GM23338 (cell line): Measurements from ENCODE around the gene PAF1. TPM values are rescaled to one million over a fixed set of nuclear protein-coding genes. Genes with fewer than 3 reads are reported as not detected.

ENCODE experiments used
- ATAC-seq: fragments of 200-7000 bp; cut with Tn5 transposase; 3 replicates; pipeline ENCODE4 v1.9.1; 2020
- DNase-seq: peaks from one replicate; pipeline ENCODE4 v3.0.0-alpha.2; 2015; ENCODE audit warnings: low spot score
- H2AFZ ChIP-seq: fragments of 200-600 bp; sonication (generic); 2 replicates; pipeline ENCODE4 v1.8.0; 2016; ENCODE audit warnings: antibody characterized with exemption, mild to moderate bottlenecking, moderate library complexity
- H3F3A ChIP-seq: fragments of 200-600 bp; sonication (generic); replicated peaks from 2 replicates; pipeline ENCODE4 v1.8.0; 2017; ENCODE audit warnings: antibody characterized with exemption, mixed run types, low read depth
- H3K27ac ChIP-seq: fragments of 200-600 bp; sonication (generic); 2 replicates; pipeline ENCODE4 v1.6.1; 2016; ENCODE audit warnings: low read depth
- H3K27me3 ChIP-seq: fragments of 200-600 bp; sonication (generic); 2 replicates; pipeline ENCODE4 v1.8.0; 2016; ENCODE audit warnings: mild to moderate bottlenecking, mixed run types, moderate library complexity; ENCODE audit not compliant: insufficient read depth
- H3K36me3 ChIP-seq: fragments of 200-600 bp; sonication (generic); 2 replicates; pipeline ENCODE4 v1.8.0; 2016; ENCODE audit warnings: mild to moderate bottlenecking; ENCODE audit not compliant: insufficient read depth
- H3K4me1 ChIP-seq: fragments of 200-600 bp; sonication (generic); 2 replicates; pipeline ENCODE4 v1.8.0; 2016; ENCODE audit warnings: mild to moderate bottlenecking, moderate library complexity; ENCODE audit not compliant: insufficient read depth
- H3K4me2 ChIP-seq: fragments of 200-600 bp; sonication (generic); 2 replicates; pipeline ENCODE4 v1.7.1; 2017; ENCODE audit warnings: mixed run types
- H3K4me3 ChIP-seq: fragments of 200-600 bp; sonication (generic); 2 replicates; pipeline ENCODE4 v1.6.1; 2016; ENCODE audit warnings: mixed run types
- H3K79me2 ChIP-seq: fragments of 200-600 bp; sonication (generic); replicated peaks from 2 replicates; pipeline ENCODE4 v1.8.0; 2017; ENCODE audit warnings: mild to moderate bottlenecking; ENCODE audit not compliant: insufficient read depth
- H3K9me2 ChIP-seq: fragments of 200-600 bp; sonication (generic); 2 replicates; pipeline ENCODE4 v1.8.0; 2017; ENCODE audit not compliant: insufficient read depth
- H4K20me1 ChIP-seq: fragments of 200-600 bp; sonication (generic); replicated peaks from 2 replicates; pipeline ENCODE4 v1.8.0; 2017; ENCODE audit warnings: mild to moderate bottlenecking; ENCODE audit not compliant: insufficient read depth
- H3K27ac Mint-ChIP-seq: 2 replicates; pipeline ENCODE4 v1.8.0; 2020; ENCODE audit warnings: inconsistent platforms, mild to moderate bottlenecking, moderate library complexity, mixed read lengths
- H3K27me3 Mint-ChIP-seq: 3 replicates; pipeline ENCODE4 v1.8.0; 2022; ENCODE audit warnings: low read depth, mild to moderate bottlenecking, moderate library complexity, mixed read lengths, inconsistent platforms; ENCODE audit not compliant: insufficient read depth, poor library complexity
- H3K36me3 Mint-ChIP-seq: 3 replicates; pipeline ENCODE4 v1.8.0; 2021; ENCODE audit warnings: low read depth, mild to moderate bottlenecking, inconsistent platforms, moderate library complexity, mixed read lengths
- H3K4me1 Mint-ChIP-seq: 3 replicates; pipeline ENCODE4 v1.8.0; 2020; ENCODE audit warnings: mild to moderate bottlenecking, inconsistent platforms, mixed read lengths
- H3K4me3 Mint-ChIP-seq: 3 replicates; pipeline ENCODE4 v1.8.0; 2021; ENCODE audit warnings: moderate library complexity, mild to moderate bottlenecking, inconsistent platforms, mixed read lengths
- H3K9me3 Mint-ChIP-seq: 3 replicates; pipeline ENCODE4 v1.8.0; 2020; ENCODE audit warnings: moderate library complexity, mild to moderate bottlenecking, inconsistent platforms, mixed read lengths
- CREB1 ChIP-seq: fragments of 250-450 bp; sonication (Bioruptor Pico); IDR thresholded peaks from 2 replicates; pipeline ENCODE4 v1.5.0; 2020; ENCODE audit warnings: low read depth, mild to moderate bottlenecking, moderate library complexity
- CTCF ChIP-seq, 2 experiments: fragments of 200-600 bp in 1 of 2; sonication (generic) in 1 of 2; conservative IDR thresholded peaks; 2 replicates each; pipeline versions ENCODE4 v1.5.1 to v1.6.1; 2016 to 2017; ENCODE audit warnings: antibody characterized with exemption in 2 of 2, low read depth in 2 of 2, mild to moderate bottlenecking in 2 of 2, moderate library complexity in 1 of 2
- ETS1 ChIP-seq: IDR thresholded peaks from 2 replicates; pipeline ENCODE4 v1.6.1; 2016; ENCODE audit warnings: antibody characterized with exemption
- EZH2 ChIP-seq: fragments of 200-600 bp; sonication (generic); IDR thresholded peaks from one replicate; pipeline ENCODE4 v1.8.0; 2017; ENCODE audit warnings: antibody characterized with exemption, mild to moderate bottlenecking, low read depth; ENCODE audit not compliant: unreplicated experiment
- EZH2phosphoT487 ChIP-seq: fragments of 200-600 bp; sonication (generic); IDR thresholded peaks from one replicate; pipeline ENCODE4 v1.8.1; 2018; ENCODE audit warnings: antibody characterized with exemption; ENCODE audit not compliant: unreplicated experiment
- JUNB ChIP-seq: IDR thresholded peaks from one replicate; pipeline ENCODE4 v1.6.1; 2016; ENCODE audit warnings: antibody characterized with exemption; ENCODE audit not compliant: unreplicated experiment
- NANOG ChIP-seq: IDR thresholded peaks from 2 replicates; pipeline ENCODE4 v1.6.1; 2016; ENCODE audit warnings: antibody characterized with exemption, borderline replicate concordance
- POLR2AphosphoS5 ChIP-seq: IDR thresholded peaks from 2 replicates; pipeline ENCODE4 v1.6.1; 2016; ENCODE audit warnings: antibody characterized with exemption, low read depth
- REST ChIP-seq: IDR thresholded peaks from one replicate; pipeline ENCODE4 v1.6.1; 2018; ENCODE audit warnings: antibody characterized with exemption; ENCODE audit not compliant: unreplicated experiment
- STAT1 ChIP-seq: IDR thresholded peaks from one replicate; pipeline ENCODE4 v1.6.1; 2016; ENCODE audit warnings: antibody characterized with exemption; ENCODE audit not compliant: unreplicated experiment
- ZNF114 ChIP-seq: fragments of 250-450 bp; sonication (Bioruptor Pico); IDR thresholded peaks from 2 replicates; pipeline ENCODE4 v1.5.0; 2020; ENCODE audit warnings: mild to moderate bottlenecking, moderate library complexity
- ZNF331 ChIP-seq: fragments of 250-450 bp; sonication (Bioruptor Pico); IDR thresholded peaks from 2 replicates; pipeline ENCODE4 v1.5.0; 2020; ENCODE audit warnings: low read depth, mild to moderate bottlenecking, moderate library complexity
- ZNF462 ChIP-seq: fragments of 250-450 bp; sonication (Bioruptor Pico); IDR thresholded peaks from 2 replicates; pipeline ENCODE4 v1.5.0; 2020; ENCODE audit warnings: mild to moderate bottlenecking, moderate library complexity
- polyA plus RNA-seq: library from polyadenylated mRNA; unstranded; fragments of >200 nt; fragmentation: Nextera tagmentation; extraction: Ambion mirVana; gene quantifications from 2 replicates; pipeline ENCODE4 v1.2.1, GENCODE V29; 2016
- total RNA-seq: library from RNA; depleted of rRNA; stranded (reverse); fragments of >200 nt; shearing (Covaris generic); gene quantifications from 2 replicates; pipeline ENCODE4 v1.2.3, GENCODE V29; 2014

PAF1 gene
- total and polyA plus RNA-seq, 2 experiments from 2014 or later, result 22.1 to 47.3 TPM

GRCh38 chr19:39433480-39434079 lies 42.7 kb upstream of the PAF1 start:
- H3K9me3 Mint-ChIP-seq, result peaks cover 6% of the 10 kb centered on the region
- ATAC-seq (no peak), DNase-seq (no peak)
- H3K9me2 ChIP-seq, result no peaks in the 10 kb centered on the region
- peak overlapping the region; percentile 100 for H3K4me3 Mint-ChIP-seq
- H3K36me3 Mint-ChIP-seq, result peaks cover 56% of the 10 kb centered on the region
- H3K4me3 ChIP-seq, result peak overlapping the region; percentile 100; the same call in 1 of the 2 replicates
- peak overlapping the region; percentile 100 for H3K4me2 ChIP-seq
- H3F3A ChIP-seq, result peaks cover 49% of the 10 kb centered on the region
- H3K4me1 Mint-ChIP-seq, result peaks cover 47% of the 10 kb centered on the region
- H3K36me3 ChIP-seq, result peaks cover 34% of the 10 kb centered on the region
- H3K27ac Mint-ChIP-seq, result peak overlapping the region; percentile 62
- H3K27ac ChIP-seq, result peak overlapping the region; percentile 100
- H2AFZ ChIP-seq, result no peak overlapping the region
- no peak for TF ChIP-seq STAT1
- no peak for TF ChIP-seq CREB1 (CRISPR knock-in tag)
- TF ChIP-seq ZNF114 (CRISPR knock-in tag), result no peak
- no peak for TF ChIP-seq ETS1
- TF ChIP-seq EZH2, result no peak
- TF ChIP-seq CTCF (conservative IDR thresholded peaks at IDR 0.05; ENCODE audit: low read depth in 2 of 2), result no peak
- no peak for TF ChIP-seq ZNF331
- TF ChIP-seq ZNF462, result no peak
- no peak for TF ChIP-seq EZH2phosphoT487
- no peak for TF ChIP-seq REST
- TF ChIP-seq JUNB, result no peak
- TF ChIP-seq NANOG, result no peak
- no peak; the same call in 1 of the 2 replicates for TF ChIP-seq POLR2AphosphoS5
- peaks cover 27% of the 10 kb centered on the region for H3K79me2 ChIP-seq
- peaks cover 54% of the 10 kb centered on the region for H3K27me3 Mint-ChIP-seq
- no peaks in the 10 kb centered on the region for H3K27me3 ChIP-seq
- H4K20me1 ChIP-seq, result peaks cover 23% of the 10 kb centered on the region
- H3K4me1 ChIP-seq, result peaks cover 32% of the 10 kb centered on the region
